ENCODE data around the gene PHF2.
A peak's percentile ranks its signal among the peaks of the same experiment; 100 is the strongest.

The PHF2 gene

GRCh38 chr9:93676310-93677047, 100.1 kb downstream of the PHF2 start:
- no peak for DNase-seq (ENCODE audit: low read depth in 2 of 2, low spot score in 1 of 2)

DNA sequence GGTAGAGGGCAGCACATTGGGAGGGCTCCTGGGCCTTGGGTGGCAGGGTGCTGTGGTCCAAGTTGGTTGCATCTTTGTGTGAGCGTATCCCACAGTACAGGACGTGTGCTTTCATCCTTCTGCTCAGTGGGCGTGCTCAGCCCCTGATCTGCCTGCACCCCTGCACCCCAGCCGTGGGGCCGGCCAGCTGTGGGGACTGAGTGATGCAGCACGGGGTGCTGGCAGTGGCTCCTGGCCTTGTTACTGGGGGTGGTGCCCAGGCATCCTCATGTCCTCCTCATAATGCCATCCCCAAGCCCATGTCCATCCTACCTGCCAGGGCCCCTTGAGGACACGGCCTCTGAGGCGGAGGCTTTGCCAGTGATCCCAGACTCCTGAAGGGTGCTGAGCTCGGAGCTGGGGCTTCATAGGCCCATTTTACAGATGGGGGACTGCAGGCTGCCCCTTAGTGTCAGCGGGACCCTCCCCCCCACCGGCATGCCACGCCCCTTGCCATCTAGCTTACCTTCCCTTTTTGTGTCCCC, 100.7 kb downstream of the PHF2 start:
- no peak for DNase-seq (ENCODE audit: low read depth in 2 of 2, low spot score in 1 of 2)

- DNase-seq (ENCODE audit: low read depth in 2 of 2, low spot score in 1 of 2) = no peak
These were observed 101.3 kb downstream of the PHF2 start for GRCh38 chr9:93677641-93678136.

DNA sequence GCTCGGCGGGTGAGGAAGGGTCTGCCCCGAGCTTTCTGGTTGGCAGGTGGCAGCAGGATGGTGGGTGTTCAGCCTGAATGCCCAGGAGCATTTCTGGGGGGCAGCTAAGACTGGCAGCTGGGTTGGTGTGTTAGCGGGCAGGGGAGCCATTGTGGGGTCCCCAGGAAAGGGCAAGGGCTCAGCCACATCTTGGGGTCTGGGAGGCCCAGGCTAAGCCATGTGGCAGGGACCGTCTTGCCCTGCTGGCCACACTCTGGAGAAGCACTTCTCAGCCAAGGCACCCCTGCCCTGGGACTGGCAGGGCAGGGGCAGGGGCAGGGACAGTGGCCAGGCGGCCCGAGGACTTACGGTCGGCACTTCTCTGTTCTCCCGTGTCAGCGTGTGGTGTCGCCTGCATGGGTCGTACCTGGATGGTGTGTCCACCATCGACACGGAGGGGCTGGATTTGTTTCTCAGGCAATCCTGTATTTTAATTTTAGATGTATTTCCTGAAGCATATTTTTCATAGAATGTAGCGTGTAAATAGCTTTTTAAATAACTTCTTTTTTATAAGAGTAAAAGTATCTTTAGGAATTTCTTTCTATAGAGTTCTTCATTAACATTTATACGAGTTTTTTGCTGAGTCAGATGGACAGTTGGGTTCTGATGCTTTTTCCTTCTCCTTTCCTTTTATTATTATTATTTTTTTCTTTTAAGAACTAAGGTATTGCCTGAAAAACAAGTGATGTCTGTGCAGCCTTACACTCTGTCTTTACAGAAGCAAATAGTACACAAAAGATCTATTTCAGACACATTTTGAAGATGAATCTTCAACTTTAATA, 102.0 kb downstream of the PHF2 start:
- DNase-seq (ENCODE audit: low read depth in 2 of 2, low spot score in 1 of 2) = no peak

DNA sequence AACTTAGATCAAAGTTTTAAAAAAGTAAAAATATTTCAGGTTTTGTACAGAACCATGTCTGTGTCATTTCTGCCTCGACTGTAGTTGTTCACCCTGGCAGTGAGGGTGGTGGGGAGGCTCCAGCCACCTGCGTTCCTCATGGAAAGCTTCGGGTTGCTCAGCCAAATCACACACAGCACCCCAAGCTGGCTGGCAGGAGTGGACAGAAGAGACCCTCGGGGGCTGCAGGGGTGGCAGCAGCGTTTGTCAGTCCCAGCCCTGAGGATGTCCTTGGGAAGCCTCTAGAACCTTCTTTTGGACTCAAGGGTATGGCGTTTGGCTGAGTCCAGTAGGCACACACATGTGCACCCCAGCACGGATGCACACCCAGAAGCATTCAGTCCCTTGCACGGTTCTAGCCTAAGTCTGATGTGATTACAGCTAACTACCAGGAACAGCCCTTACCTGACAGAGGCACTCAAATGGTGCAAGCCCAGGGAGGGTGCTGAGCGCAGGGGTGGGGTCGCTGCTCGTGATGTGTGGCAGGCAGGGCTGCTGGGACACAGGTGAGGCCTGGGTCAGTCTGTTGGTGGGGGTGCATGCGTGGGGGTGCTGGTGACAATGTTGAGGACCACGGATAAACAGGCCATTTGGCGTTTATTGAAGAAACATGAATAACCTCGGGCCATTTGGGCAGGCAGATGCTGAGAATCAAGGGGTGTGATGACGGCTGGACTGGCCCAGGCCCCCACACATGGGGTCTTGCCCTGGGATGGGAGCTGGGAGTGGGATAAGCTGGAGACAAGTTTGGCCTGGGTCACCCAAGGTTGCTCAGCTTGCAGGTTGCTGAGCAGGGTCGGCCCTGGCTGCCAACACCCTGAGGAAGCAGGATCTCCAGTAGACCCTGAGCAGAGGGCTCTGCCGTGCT, 103.4 kb downstream of the PHF2 start:
- DNase-seq (ENCODE audit: low read depth in 2 of 2, low spot score in 1 of 2) = no peak

DNA sequence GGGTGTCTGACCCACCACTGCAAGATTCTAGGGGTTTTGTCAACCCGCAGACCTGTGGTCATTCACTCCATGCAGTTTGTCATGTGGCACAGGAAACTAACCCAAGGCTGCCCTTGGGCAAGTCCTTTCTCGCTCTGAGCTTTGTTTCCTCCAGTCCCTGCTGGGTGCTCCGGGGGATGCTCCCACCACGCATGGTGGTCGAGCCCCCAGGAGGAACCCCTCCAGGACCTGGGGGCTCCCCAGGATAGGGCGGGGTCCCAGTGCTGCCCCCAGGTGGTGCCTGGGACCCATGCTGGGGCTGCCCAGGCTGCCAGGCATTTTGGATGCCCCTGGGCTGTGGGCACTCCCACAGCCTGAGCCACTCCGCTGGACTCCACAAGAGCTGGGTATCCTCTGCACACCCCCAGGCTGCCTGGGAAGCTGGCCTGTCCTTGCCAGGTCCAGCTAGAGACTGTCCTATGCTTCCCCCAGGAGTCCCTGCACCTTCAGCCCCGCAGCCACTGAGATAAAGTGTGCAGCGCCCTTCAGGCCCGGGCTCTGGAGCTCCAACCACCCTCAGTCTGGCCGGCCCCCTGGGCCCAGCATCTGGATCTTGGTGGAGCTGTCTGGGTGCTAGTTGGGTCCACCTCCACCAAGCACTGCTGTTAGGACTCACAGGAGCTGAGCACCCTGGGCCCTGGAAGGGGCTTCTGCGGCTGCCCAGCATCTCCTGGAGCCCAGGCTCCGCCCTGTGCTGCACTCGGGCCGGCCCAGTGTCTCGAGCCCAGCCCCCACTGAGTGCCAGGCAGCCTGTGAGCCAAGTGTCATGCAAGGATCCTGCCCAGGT, 104.3 kb downstream of the PHF2 start:
- DNase-seq (ENCODE audit: low read depth in 2 of 2, low spot score in 1 of 2) = no peak

DNA sequence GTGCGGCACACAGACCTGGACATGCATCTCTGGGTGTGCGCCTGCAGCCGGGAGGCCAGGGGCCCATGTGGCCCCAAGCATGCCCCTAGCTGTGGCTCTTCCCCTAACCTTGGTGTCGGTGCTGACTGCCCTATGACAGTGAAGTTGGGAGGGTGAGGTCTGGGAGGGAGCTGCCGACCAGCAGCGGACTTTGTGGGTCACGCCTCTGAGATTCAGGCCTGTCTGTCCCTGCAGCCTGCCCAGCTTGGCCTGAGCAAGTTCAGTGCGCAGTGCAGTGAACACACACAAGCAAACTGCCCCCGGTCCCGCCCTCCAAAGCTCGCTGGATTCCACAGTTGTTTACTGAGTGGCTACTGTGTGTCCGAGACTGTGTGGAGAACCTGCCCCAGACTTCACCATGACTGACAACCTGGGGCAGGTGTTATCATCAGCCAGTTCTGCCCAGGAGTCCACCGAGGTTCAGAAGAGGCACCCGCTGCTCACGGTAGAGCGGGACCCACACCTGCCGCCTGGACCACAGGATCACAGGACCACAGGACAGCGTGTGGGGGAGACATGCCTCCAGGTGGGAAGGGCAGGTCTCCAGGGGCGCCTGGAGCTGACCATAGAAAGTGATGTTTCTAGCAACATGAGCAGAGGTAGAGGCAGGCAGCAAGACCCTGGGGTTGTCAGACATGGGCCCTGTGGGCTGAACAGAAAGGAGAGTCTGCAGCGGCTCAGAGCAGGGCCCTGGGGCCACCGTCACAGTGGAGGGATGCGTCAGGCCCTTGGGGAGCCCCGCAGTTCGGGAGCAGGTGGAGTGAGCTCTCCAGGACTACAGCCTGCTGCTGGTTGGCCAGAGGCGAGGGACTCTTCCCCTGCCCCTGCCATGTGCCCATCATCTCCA, 105.1 kb downstream of the PHF2 start:
- DNase-seq (ENCODE audit: low read depth in 2 of 2, low spot score in 1 of 2) = no peak

- peak in 1 of 2 donors; percentile 41 for DNase-seq (ENCODE audit: low read depth in 2 of 2, low spot score in 1 of 2)
These were observed 106.0 kb downstream of the PHF2 start for GRCh38 chr9:93682155-93682968.

DNA sequence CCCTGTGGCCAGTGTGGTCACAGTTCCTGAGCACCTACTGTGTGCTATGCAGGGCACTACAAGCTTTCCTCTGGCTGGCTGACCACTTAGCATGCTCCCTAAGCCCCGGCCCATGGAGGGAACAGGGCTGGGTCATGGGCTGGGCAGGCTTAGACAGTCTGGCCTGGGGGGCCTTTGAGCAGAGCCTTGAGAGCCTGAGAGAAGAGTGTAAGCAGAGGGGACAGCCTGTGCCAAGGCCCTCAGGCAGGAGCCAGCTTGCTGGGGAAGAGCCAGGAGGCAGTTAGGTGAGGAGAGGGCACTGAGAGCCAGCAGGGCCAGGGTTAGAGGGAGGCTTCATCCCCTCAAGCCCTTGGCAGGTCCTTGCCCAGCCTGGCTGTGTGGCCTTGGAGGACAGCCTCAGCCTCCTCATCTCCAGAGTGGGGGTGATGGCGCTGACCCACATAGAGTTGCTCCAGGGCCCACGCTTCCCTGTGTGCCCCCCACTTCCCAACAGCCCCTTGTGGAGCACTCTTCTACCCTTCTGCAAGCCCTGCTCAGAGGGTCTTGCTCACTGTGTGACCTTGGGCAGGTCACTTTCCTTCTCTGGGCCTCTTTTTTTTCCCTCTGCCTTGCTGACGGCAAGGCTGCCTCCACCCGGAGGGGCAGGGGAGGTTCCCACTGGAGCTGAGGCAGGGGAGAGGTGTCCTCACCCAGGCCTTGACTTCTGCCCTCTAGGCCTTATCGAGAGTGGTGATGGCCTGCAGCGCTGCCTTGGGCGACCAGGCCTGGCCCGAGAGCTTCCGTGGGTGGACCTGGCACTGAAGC, 107.1 kb downstream of the PHF2 start:
- DNase-seq (ENCODE audit: low read depth in 2 of 2, low spot score in 1 of 2) = no peak

GRCh38 chr9:93684161-93684765, 107.9 kb downstream of the PHF2 start:
- DNase-seq (ENCODE audit: low read depth in 2 of 2, low spot score in 1 of 2) = no peak

- no peak for DNase-seq (ENCODE audit: low read depth in 2 of 2, low spot score in 1 of 2)
These were observed 108.6 kb downstream of the PHF2 start for GRCh38 chr9:93684806-93685543.

- no peak for DNase-seq (ENCODE audit: low read depth in 2 of 2, low spot score in 1 of 2)
These were observed 109.9 kb downstream of the PHF2 start for GRCh38 chr9:93686127-93686879.

- no peak for DNase-seq (ENCODE audit: low read depth in 2 of 2, low spot score in 1 of 2)
These were observed 110.5 kb downstream of the PHF2 start for GRCh38 chr9:93686880-93687236.

DNA sequence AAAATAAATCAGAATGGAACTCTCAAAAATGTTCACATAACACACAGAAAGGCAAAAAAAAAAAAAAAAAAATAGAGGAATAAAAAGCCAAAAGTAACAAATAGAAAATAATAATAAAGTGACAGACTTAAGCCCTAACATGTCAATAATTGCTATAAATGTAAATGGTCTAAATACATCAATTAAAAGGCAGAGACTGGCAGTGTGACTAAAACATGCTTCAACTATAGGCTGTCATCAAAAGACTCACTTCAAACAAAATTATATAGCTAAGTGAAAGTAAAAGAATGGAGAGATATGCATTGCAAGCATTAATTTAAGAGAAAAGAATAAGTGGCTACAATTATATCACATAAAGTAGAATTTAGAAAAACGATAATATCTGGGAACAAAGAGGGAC, 114.2 kb downstream of the PHF2 start:
- no peak for DNase-seq (ENCODE audit: low read depth in 2 of 2, low spot score in 1 of 2)

DNA sequence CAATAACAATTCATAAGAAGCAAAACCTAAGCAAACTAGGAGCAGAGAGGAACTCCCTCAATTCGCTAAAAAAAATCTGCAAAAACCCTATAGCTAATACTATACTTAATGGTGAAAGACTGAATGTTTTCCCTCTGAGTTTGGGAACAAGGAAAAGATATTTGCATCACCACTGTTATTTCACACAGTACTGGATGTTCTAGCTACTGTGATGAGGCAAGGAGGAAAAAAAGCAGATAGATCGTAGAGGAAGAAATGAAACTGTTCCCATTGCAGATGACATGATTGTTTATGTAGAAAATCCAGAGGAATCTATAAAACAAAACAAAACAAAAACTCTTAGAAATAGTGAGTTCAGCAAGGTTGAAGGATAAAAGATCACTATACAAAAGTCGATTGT, 116.7 kb downstream of the PHF2 start:
- DNase-seq (ENCODE audit: low read depth in 2 of 2, low spot score in 1 of 2) = no peak
